GM21528 (cell line): ENCODE measurements around the gene PRKCA.
A peak's percentile ranks its signal among the peaks of the same experiment; 100 is the strongest.
"Not testable (repeated sequence)": the region's sequence is repeated elsewhere in the genome, so short reads cannot be mapped to it uniquely, and the experiment has no call there.

Source experiments
- ATAC-seq: cut with Tn5 transposase; IDR thresholded peaks from one replicate; pipeline ENCODE4 v1.9.1; 2021; ENCODE audit warnings: mild to moderate bottlenecking, moderate library complexity; ENCODE audit not compliant: unreplicated experiment, low FRiP score

PRKCA gene

GRCh38 chr17:66715076-66715675 is 412.8 kb downstream of the PRKCA start:
- ATAC-seq, result no peak

- no peak for ATAC-seq
These were observed 413.3 kb downstream of the PRKCA start for GRCh38 chr17:66715745-66716156.

- no peak for ATAC-seq
These were observed 414.0 kb downstream of the PRKCA start for GRCh38 chr17:66716236-66717026.

- ATAC-seq, result peak; percentile 52
These were observed 415.2 kb downstream of the PRKCA start for GRCh38 chr17:66717641-66718058.

GRCh38 chr17:66720027-66720426 is 417.6 kb downstream of the PRKCA start:
- ATAC-seq, result no peak

- no peak for ATAC-seq
These were observed 418.2 kb downstream of the PRKCA start for GRCh38 chr17:66720567-66720966.

GRCh38 chr17:66722341-66722740 is 419.9 kb downstream of the PRKCA start:
- no peak for ATAC-seq

- ATAC-seq, result no peak
These were observed 422.3 kb downstream of the PRKCA start for GRCh38 chr17:66724581-66725341.

GRCh38 chr17:66725438-66725837 is 423.0 kb downstream of the PRKCA start:
- not testable (repeated sequence) for ATAC-seq

- no peak for ATAC-seq
These were observed 423.5 kb downstream of the PRKCA start for GRCh38 chr17:66725956-66726355.

- ATAC-seq, result no peak
These were observed 424.0 kb downstream of the PRKCA start for GRCh38 chr17:66726371-66726770.

- no peak for ATAC-seq
These were observed 424.4 kb downstream of the PRKCA start for GRCh38 chr17:66726846-66727245.

- no peak for ATAC-seq
These were observed 425.5 kb downstream of the PRKCA start for GRCh38 chr17:66727634-66728570.

GRCh38 chr17:66730461-66730923 is 428.1 kb downstream of the PRKCA start:
- no peak for ATAC-seq

- ATAC-seq, result no peak
These were observed 431.3 kb downstream of the PRKCA start for GRCh38 chr17:66733759-66734158.

- no peak for ATAC-seq
These were observed 432.0 kb downstream of the PRKCA start for GRCh38 chr17:66734186-66734943.

- no peak for ATAC-seq
These were observed 435.1 kb downstream of the PRKCA start for GRCh38 chr17:66737524-66737923.

- no peak for ATAC-seq
These were observed 435.9 kb downstream of the PRKCA start for GRCh38 chr17:66738301-66738700.

GRCh38 chr17:66739553-66739952 is 437.1 kb downstream of the PRKCA start:
- ATAC-seq, result no peak
